SH-SY5Y (cell line): Measurements from ENCODE around the gene FOXK1.

ENCODE experiments used
- GATA2 ChIP-seq: IDR thresholded peaks from 2 replicates; pipeline ENCODE4 v1.6.1; 2011; ENCODE audit warnings: mild to moderate bottlenecking, low read depth, low read length
- GATA3 ChIP-seq: IDR thresholded peaks from 2 replicates; pipeline ENCODE4 v1.6.1; 2011; ENCODE audit warnings: low read depth, mild to moderate bottlenecking, low read length, moderate library complexity

- TF ChIP-seq GATA2 = no peak
- TF ChIP-seq GATA3 = no peak
Measured at GRCh38 chr7:4634166-4634565, 47.9 kb upstream of the FOXK1 start.
